ENCODE measurements around the gene C9orf85.

DNA sequence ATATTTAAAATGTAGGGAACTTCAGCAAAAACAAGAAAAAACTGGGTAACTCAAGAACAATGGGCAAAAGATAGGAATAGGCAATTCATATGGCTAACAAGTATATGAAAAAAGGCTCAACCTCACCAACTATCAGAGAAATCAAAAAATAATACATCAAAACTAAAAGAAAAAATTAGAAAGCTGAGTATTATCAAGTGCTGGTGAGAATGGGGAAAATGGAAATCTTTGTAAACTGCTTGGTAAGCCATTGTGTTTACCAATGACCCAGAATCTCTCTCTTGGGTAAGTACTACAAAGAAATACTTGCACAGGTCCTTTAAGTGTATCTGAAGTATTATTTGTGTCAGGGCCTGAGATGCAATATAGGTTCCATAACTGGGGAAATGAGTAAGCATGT lies 27.4 kb upstream of the C9orf85 start:
- TF ChIP-seq, protein P1, sequence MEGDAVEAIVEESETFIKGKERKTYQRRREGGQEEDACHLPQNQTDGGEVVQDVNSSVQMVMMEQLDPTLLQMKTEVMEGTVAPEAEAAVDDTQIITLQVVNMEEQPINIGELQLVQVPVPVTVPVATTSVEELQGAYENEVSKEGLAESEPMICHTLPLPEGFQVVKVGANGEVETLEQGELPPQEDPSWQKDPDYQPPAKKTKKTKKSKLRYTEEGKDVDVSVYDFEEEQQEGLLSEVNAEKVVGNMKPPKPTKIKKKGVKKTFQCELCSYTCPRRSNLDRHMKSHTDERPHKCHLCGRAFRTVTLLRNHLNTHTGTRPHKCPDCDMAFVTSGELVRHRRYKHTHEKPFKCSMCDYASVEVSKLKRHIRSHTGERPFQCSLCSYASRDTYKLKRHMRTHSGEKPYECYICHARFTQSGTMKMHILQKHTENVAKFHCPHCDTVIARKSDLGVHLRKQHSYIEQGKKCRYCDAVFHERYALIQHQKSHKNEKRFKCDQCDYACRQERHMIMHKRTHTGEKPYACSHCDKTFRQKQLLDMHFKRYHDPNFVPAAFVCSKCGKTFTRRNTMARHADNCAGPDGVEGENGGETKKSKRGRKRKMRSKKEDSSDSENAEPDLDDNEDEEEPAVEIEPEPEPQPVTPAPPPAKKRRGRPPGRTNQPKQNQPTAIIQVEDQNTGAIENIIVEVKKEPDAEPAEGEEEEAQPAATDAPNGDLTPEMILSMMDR (IDR thresholded peaks at IDR 0.05; ENCODE audit: control extremely low read depth in 1 of 3, insufficient read depth in 1 of 3, low read depth in 1 of 3, low read length in 3 of 3), result no peak
- TF ChIP-seq RNF2 (IDR thresholded peaks at IDR 0.05; ENCODE audit: borderline replicate concordance, low read depth, low read length, missing control alignments, poor library complexity, severe bottlenecking) (no peak), YY1 (IDR thresholded peaks at IDR 0.05; ENCODE audit: low read depth, low read length) (no peak), RFX5 (IDR thresholded peaks at IDR 0.05; ENCODE audit: borderline replicate concordance, low read depth, low read length) (no peak), POLR2AphosphoS5 (IDR thresholded peaks at IDR 0.05; ENCODE audit: low read depth, low read length) (no peak), EP300 (IDR thresholded peaks at IDR 0.05; ENCODE audit: borderline replicate concordance in 1 of 2, low read depth in 2 of 2, low read length in 2 of 2) (no peak), HDAC2 (IDR thresholded peaks at IDR 0.05; ENCODE audit: borderline replicate concordance in 1 of 2, low read depth in 2 of 2, low read length in 2 of 2) (no peak; a peak in 1 of 4 replicates), EZH2 (IDR thresholded peaks at IDR 0.05; ENCODE audit: low read depth, low read length, severe bottlenecking) (no peak), CTBP2 (IDR thresholded peaks at IDR 0.05; ENCODE audit: borderline replicate concordance, insufficient read depth, insufficient read length, low read length) (no peak), EGR1 (IDR thresholded peaks at IDR 0.05; ENCODE audit: borderline replicate concordance, low read depth, low read length) (no peak)
